Measurements from ENCODE around the gene KRTAP10-7.
"Not testable (repeated sequence)": the region's sequence is repeated elsewhere in the genome, so short reads cannot be mapped to it uniquely, and the experiment has no call there.

- not testable (repeated sequence) for TF ChIP-seq POLR2A, POLR2AphosphoS5 (IDR thresholded peaks at IDR 0.05)
These were observed at the start of gene KRTAP10-7 for GRCh38 chr21:44600118-44600978.
